ENCODE measurements around the gene AFF3.
"Not testable (repeated sequence)": the region's sequence is repeated elsewhere in the genome, so short reads cannot be mapped to it uniquely, and the experiment has no call there.

The AFF3 gene

GRCh38 chr2:100106460-100106859, 35.9 kb downstream of the AFF3 start:
- no peak for DNase-seq (ENCODE audit: low spot score)

- no peak for DNase-seq (ENCODE audit: low spot score)
Measured at GRCh38 chr2:100105678-100106054, 36.7 kb downstream of the AFF3 start.

GRCh38 chr2:100104718-100105677, 37.4 kb downstream of the AFF3 start:
- peak; percentile 79 for DNase-seq (ENCODE audit: low spot score)

GRCh38 chr2:100104265-100104664, 38.1 kb downstream of the AFF3 start:
- not testable (repeated sequence) for DNase-seq (ENCODE audit: low spot score)

DNA sequence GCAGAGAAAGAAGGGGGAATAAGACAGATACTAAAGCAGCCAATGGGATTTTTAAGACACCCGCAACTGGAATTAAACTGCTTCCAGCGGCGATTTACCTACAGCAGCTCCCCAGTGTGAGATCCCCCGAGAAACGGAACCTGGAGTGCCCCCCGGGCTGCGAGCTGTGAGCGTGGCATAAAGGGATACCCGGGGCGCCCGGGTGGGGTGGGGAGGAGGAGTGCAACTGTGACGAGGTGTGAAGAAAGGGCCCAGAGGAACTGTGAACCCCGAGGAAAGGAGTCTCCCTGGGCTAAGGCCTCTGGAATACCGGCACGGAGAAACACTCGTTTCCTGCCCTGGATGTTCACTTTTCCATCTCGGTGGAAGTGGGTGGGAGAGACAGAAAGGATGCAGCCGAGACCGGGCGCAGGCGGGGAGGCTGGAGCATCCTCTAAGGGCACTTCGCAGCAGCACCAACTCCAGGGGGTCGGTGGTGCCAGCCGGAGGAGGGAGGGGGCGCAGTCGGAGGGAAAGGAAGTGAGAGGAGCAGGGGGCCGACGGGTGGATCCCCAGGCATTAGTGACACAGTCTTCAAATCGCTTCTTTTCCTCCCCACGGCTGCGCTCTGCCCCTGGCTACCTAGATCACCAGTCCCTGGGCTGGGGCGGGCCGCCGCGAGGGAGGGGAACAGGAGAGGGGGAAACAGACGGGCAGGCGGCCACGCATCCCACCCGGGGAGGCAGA, 38.7 kb downstream of the AFF3 start:
- not testable (repeated sequence) for DNase-seq (ENCODE audit: low spot score)

GRCh38 chr2:100102466-100103180, 39.8 kb downstream of the AFF3 start:
- not testable (repeated sequence) for DNase-seq (ENCODE audit: low spot score)

DNA sequence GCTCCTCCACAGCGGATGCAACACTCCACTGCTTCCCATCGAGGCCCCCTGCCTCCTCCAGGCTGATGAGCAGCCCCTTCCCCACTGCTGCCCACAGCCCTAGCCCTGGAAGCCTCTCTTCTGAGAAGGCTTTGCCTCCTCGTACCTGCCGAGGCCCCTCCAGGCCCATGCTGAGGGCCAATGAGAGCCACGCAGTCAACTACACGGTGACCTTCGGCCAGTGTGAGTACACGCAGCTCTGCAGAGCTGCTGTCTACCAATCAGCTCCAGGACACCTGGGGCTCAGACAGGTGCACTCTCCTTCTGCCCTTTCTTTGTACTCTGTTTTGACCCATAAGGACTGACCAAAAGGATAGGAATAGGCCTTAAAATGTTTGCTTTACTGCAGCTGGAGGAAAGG, 43.5 kb downstream of the AFF3 start:
- DNase-seq (ENCODE audit: low spot score): not testable (repeated sequence)

- DNase-seq (ENCODE audit: low spot score): not testable (repeated sequence)
Measured at GRCh38 chr2:100097611-100098294, 44.6 kb downstream of the AFF3 start.

GRCh38 chr2:100095845-100096244, 46.5 kb downstream of the AFF3 start:
- not testable (repeated sequence) for DNase-seq (ENCODE audit: low spot score)

GRCh38 chr2:100091807-100092206, 50.6 kb downstream of the AFF3 start:
- DNase-seq (ENCODE audit: low spot score): not testable (repeated sequence)

GRCh38 chr2:100085744-100086143, 56.6 kb downstream of the AFF3 start:
- not testable (repeated sequence) for DNase-seq (ENCODE audit: low spot score)

- DNase-seq (ENCODE audit: low spot score): peak; percentile 22
Measured at GRCh38 chr2:100083421-100084216, 58.8 kb downstream of the AFF3 start.

DNA sequence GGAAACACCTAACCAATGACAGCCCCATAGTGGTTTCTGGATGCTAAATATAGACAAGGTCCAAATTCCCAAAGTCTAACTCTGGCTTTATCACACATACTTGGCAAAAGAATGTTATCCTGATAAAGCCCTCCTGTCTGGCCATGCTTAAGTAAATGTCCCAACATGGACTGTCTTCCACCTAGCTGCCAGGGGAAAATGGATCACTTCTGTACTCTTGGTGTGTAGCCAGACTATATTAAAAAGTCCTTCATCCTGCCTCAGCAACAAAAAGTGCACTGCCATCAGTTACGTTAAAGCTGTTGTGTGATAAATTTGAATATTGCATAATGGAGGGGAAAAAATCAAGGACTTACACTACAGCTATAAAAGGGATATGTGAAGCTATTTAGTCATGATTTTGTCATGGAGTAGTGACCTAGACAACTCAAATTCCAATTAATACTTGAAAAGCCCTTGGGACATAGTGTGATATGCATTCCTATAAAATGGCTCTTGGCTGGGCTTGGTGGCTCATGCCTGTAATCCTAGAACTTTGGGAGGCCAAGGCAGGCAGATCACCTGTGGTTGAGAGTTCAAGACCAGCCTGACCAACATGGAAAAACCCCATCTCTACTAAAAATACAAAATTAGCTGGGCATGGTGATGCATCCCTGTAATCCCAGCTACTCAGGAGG, 60.0 kb downstream of the AFF3 start:
- DNase-seq (ENCODE audit: low spot score): not testable (repeated sequence)

GRCh38 chr2:100077935-100078334, 64.5 kb downstream of the AFF3 start:
- DNase-seq (ENCODE audit: low spot score): no peak

GRCh38 chr2:100077456-100077855, 64.9 kb downstream of the AFF3 start:
- DNase-seq (ENCODE audit: low spot score): no peak

DNA sequence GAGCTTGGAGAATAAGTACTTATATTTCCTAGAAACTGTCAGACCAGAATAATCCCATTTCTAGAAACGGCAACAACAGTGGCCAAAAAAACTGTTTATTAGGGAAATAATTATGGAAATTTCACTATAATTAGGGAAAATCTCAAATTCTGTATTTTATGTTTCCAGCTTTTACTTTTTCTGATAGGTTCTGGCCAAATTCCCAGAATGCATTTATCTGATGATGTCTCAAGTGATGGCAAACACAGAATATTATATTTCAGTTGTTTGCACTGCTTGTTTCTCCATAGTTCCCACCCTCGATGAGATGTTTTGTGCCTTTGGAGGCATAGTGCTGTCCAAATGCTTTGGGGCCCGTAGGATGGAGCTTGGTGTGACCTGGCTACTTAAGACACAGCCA, 66.9 kb downstream of the AFF3 start:
- DNase-seq (ENCODE audit: low spot score): no peak

- DNase-seq (ENCODE audit: low spot score): no peak
Measured at GRCh38 chr2:100073110-100073509, 69.3 kb downstream of the AFF3 start.

- DNase-seq (ENCODE audit: low spot score): no peak
Measured at GRCh38 chr2:100072503-100072902, 69.9 kb downstream of the AFF3 start.

GRCh38 chr2:100071335-100072043, 70.9 kb downstream of the AFF3 start:
- DNase-seq (ENCODE audit: low spot score): no peak

- DNase-seq (ENCODE audit: low spot score): no peak
Measured at GRCh38 chr2:100070078-100070477, 72.3 kb downstream of the AFF3 start.

Measured in AG20443 (cell line).